Right lobe of liver (tissue), 6 donors: ENCODE measurements around the gene AFAP1L1. TPM values are rescaled to one million over a fixed set of nuclear protein-coding genes. Genes with fewer than 3 reads are reported as not detected.

Source experiments
- ATAC-seq, 4 donors: fragments of 200-7000 bp; cut with Tn5 transposase; one replicate each; pipeline ENCODE4 v1.9.1; 2020; ENCODE audit warnings: mild to moderate bottlenecking in 4 of 4, moderate library complexity in 4 of 4
- DNase-seq, 3 donors: peaks; one replicate each; pipeline ENCODE4 v3.0.0-alpha.2; 2020
- H3K27ac ChIP-seq, 3 donors: fragments of 200-600 bp; one replicate each; pipeline ENCODE4 v1.8.0; 2022
- H3K27me3 ChIP-seq, 2 donors: fragments of 200-600 bp; one replicate each; pipeline ENCODE4 v1.8.0; 2022
- H3K36me3 ChIP-seq, 4 donors: fragments of 200-600 bp; sonication (generic) in 1 of 4; one replicate each; pipeline versions ENCODE4 v1.5.1 to v1.8.0; 2017 to 2022; ENCODE audit warnings: control low read depth in 1 of 4
- H3K4me1 ChIP-seq, 4 donors: fragments of 200-600 bp; sonication (generic) in 1 of 4; one replicate each; pipeline versions ENCODE4 v1.5.1 to v1.8.0; 2017 to 2022; ENCODE audit warnings: control low read depth in 1 of 4
- H3K4me3 ChIP-seq, 3 donors: fragments of 200-600 bp; one replicate each; pipeline ENCODE4 v1.8.0; 2022
- H3K9me3 ChIP-seq, 4 donors: fragments of 200-600 bp; sonication (generic) in 1 of 4; one replicate each; pipeline versions ENCODE4 v1.5.1 to v1.8.0; 2017 to 2022; ENCODE audit warnings: control low read depth in 1 of 4
- CTCF ChIP-seq, 4 donors: fragments of 200-600 bp in 3 of 4; fragments of 450-650 bp in 1 of 4; IDR thresholded peaks; one replicate each; pipeline versions ENCODE4 v1.5.1 to v1.8.0; 2016 to 2022; ENCODE audit warnings: antibody characterized with exemption in 4 of 4, mild to moderate bottlenecking in 2 of 4
- POLR2A ChIP-seq: fragments of 450-650 bp; IDR thresholded peaks from one replicate; pipeline ENCODE4 v1.6.1; 2017; ENCODE audit warnings: antibody characterized with exemption, mild to moderate bottlenecking
- WGBS: methylation state at CpG from one replicate; pipeline ENCODE4 v1.1.6; 2018; ENCODE audit warnings: low coverage, low lambda C conversion rate; ENCODE audit not compliant: insufficient coverage; ENCODE audit errors: missing lambda C conversion rate; 5-methylcytosine and 5-hydroxymethylcytosine counted together
- intact Hi-C, 2 donors: fragments of 100-400 bp; cut with DNase I; formaldehyde crosslinking; loops; one replicate each; pipeline versions ENCODE4 v1.11.2 to v1.14.1; 2022
- total RNA-seq, 6 experiments: library from RNA; depleted of rRNA in 2 of 6; stranded (reverse); fragments of >200 nt in 2 of 6; fragmentation: NEBNext Ultra II Directional in 3 of 6; extraction: Animal tissue kit (Norgen Biotek cat#: 25700) in 3 of 6; gene quantifications; one replicate each; pipeline versions ENCODE4 v1.1.0 to v1.2.4, GENCODE V29; 2016 to 2023
- donor health status: DM: no; HTN: yes; CAD: no.
- donor health status: DM: no; HTN: no; CAD: no.
- donor health status: DM: no; HTN: no; CAD: no.
- donor health status: DM: no; HTN: yes; CAD: no.
- donor health status: DM: no; HTN: yes; CAD: no.

The AFAP1L1 gene
- total RNA-seq, 6 experiments from 2014 or later = 3.1 to 6.6 (median 5.2) TPM

- ATAC-seq (peak in 1 of 4 donors; percentile 33), DNase-seq (no peak)
- no peaks in the 10 kb centered on the region for H3K27me3 ChIP-seq
- no peak overlapping the region for H3K4me3 ChIP-seq
- H3K9me3 ChIP-seq = no peaks in the 10 kb centered on the region
- no peak for TF ChIP-seq CTCF (IDR thresholded peaks at IDR 0.05)
- no peak for TF ChIP-seq POLR2A
- intact Hi-C loops = no loop called here
- H3K27ac ChIP-seq = no peak overlapping the region
- no peaks in the 10 kb centered on the region for H3K36me3 ChIP-seq
- no peaks in the 10 kb centered on the region for H3K4me1 ChIP-seq
- 70% methylated on average over 9 of the region's 13 CpGs for WGBS
Observed at GRCh38 chr5:149301049-149301743, 29.5 kb downstream of the AFAP1L1 start.

- ATAC-seq = no peak
- Histone ChIP-seq H3K27ac (no peak overlapping the region), H3K27me3 (no peaks in the 10 kb centered on the region), H3K4me1 (no peaks in the 10 kb centered on the region), H3K4me3 (no peak overlapping the region), H3K9me3 (no peaks in the 10 kb centered on the region), H3K36me3 (no peaks in the 10 kb centered on the region)
- DNase-seq = no peak
- WGBS = 65% methylated on average over 4 of the region's 8 CpGs
- intact Hi-C loops = no loop called here
- TF ChIP-seq CTCF (IDR thresholded peaks at IDR 0.05) = no peak
- no peak for TF ChIP-seq POLR2A
Observed at GRCh38 chr5:149301744-149302380, 30.2 kb downstream of the AFAP1L1 start.

GRCh38 chr5:149302641-149303040 is 31.0 kb downstream of the AFAP1L1 start:
- Histone ChIP-seq H3K4me1 (no peaks in the 10 kb centered on the region), H3K27me3 (no peaks in the 10 kb centered on the region), H3K9me3 (no peaks in the 10 kb centered on the region), H3K27ac (no peak overlapping the region), H3K4me3 (no peak overlapping the region), H3K36me3 (no peaks in the 10 kb centered on the region)
- TF ChIP-seq POLR2A (no peak), CTCF (IDR thresholded peaks at IDR 0.05) (no peak)
- ATAC-seq (peak in 1 of 4 donors; percentile 16), DNase-seq (no peak)
- WGBS = 87% methylated on average over 3 of the region's 5 CpGs
- intact Hi-C loops = no loop called here

GRCh38 chr5:149303210-149303609 is 31.6 kb downstream of the AFAP1L1 start:
- WGBS = 63% methylated on average over 4 of the region's 4 CpGs
- H3K4me3 ChIP-seq = no peak overlapping the region
- intact Hi-C loops = no loop called here

More at GRCh38 chr5:149303210-149303609, 31.6 kb downstream of the AFAP1L1 start:
- no peaks in the 10 kb centered on the region for H3K36me3 ChIP-seq
- DNase-seq (no peak), ATAC-seq (no peak)
- no peaks in the 10 kb centered on the region for H3K4me1 ChIP-seq
- H3K27ac ChIP-seq = no peak overlapping the region
- no peaks in the 10 kb centered on the region for H3K27me3 ChIP-seq
- TF ChIP-seq CTCF (IDR thresholded peaks at IDR 0.05) (no peak), POLR2A (no peak)
- H3K9me3 ChIP-seq = no peaks in the 10 kb centered on the region
